Stimulated activated CD4-positive, alpha-beta T cell treated with anti-CD3 and anti-CD28 coated beads, Interleukin-4, amount 100 ng/mL, for 1 hour (primary cell): Measurements from ENCODE around the gene LGALS9B.
"Not testable (repeated sequence)": the region's sequence is repeated elsewhere in the genome, so short reads cannot be mapped to it uniquely, and the experiment has no call there.

Experiments used
- DNase-seq: peaks from one replicate; pipeline ENCODE4 v3.0.0-alpha.2; 2020

The LGALS9B gene

GRCh38 chr17:20401306-20402022, 65.9 kb downstream of the LGALS9B start:
- not testable (repeated sequence) for DNase-seq

- not testable (repeated sequence) for DNase-seq
These were observed 66.6 kb downstream of the LGALS9B start for GRCh38 chr17:20400559-20401305.
